HEK293T (cell line): Measurements from ENCODE around the gene INHBE.
A peak's percentile ranks its signal among the peaks of the same experiment; 100 is the strongest.

Experiments
- ARNT ChIP-seq: fragments of 450-650 bp; IDR thresholded peaks from 2 replicates; pipeline ENCODE4 v1.6.1; 2017; ENCODE audit warnings: mild to moderate bottlenecking
- BHLHE40 ChIP-seq: fragments of 450-650 bp; IDR thresholded peaks from 2 replicates; pipeline ENCODE4 v1.6.1; 2016; ENCODE audit warnings: mild to moderate bottlenecking, moderate library complexity, borderline replicate concordance
- ELF4 ChIP-seq: fragments of 450-650 bp; IDR thresholded peaks from 2 replicates; pipeline ENCODE4 v1.6.1; 2017; ENCODE audit warnings: antibody characterized with exemption
- FOXA1 ChIP-seq: fragments of 450-650 bp; IDR thresholded peaks from 2 replicates; pipeline ENCODE4 v1.6.1; 2016; ENCODE audit warnings: mild to moderate bottlenecking
- FOXM1 ChIP-seq: fragments of 450-650 bp; IDR thresholded peaks from 2 replicates; pipeline ENCODE4 v1.6.1; 2017; ENCODE audit warnings: mild to moderate bottlenecking, borderline replicate concordance
- HDGF ChIP-seq: fragments of 450-650 bp; IDR thresholded peaks from 2 replicates; pipeline ENCODE4 v1.6.1; 2017; ENCODE audit warnings: antibody characterized with exemption, borderline replicate concordance
- NFRKB ChIP-seq: fragments of 450-650 bp; IDR thresholded peaks from 2 replicates; pipeline ENCODE4 v1.6.1; 2016; ENCODE audit warnings: mild to moderate bottlenecking, moderate library complexity
- SP1 ChIP-seq: fragments of 450-650 bp; IDR thresholded peaks from 2 replicates; pipeline ENCODE4 v1.6.1; 2017
- SUZ12 ChIP-seq: fragments of 450-650 bp; IDR thresholded peaks from 2 replicates; pipeline ENCODE4 v1.6.1; 2016; ENCODE audit warnings: mild to moderate bottlenecking
- TARDBP ChIP-seq: fragments of 450-650 bp; IDR thresholded peaks from 2 replicates; pipeline ENCODE4 v1.6.1; 2016
- ZNF384 ChIP-seq: fragments of 450-650 bp; IDR thresholded peaks from 2 replicates; pipeline ENCODE4 v1.6.1; 2016

DNA sequence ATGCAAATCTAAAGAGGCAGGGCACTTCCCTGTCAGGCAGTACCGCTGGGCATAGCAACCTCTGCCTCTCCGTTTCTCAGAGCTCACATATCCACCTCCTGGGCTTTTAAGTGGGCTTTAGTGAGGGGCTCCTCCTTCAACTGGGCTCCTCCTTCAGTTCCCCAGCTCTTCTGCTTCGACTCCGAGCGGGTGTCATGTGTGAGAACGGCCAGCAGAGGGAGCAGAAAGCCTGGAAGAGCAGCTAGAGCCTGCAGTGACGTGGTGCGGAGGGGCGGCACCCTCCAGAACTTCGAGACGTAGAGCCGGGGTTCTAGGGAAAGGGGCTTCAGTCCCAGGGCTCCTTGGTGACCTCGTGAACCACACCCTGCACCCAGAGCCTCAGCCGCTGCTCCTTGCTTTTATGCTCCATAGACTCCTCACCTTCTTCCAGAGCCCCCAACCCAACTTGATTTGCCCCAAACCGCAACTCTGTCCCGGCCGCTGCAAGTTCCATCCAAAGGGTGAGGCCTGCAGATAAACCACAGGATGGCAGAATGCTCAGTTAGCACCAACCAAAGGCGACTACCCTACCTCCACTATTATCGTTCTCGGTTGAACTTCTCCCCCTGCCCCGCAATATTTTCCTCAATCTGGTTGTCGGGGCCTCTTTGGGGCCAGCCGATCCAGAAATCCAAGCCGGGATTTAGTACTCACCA, 4.1 kb downstream of the INHBE start:
- TF ChIP-seq BHLHE40 (no peak), TARDBP (no peak), ARNT (no peak), NFRKB (no peak), FOXA1 (no peak), ELF4 (no peak), SP1 (no peak), SUZ12 (no peak), FOXM1 (0 out of 2 replicates have a peak, but pooled peaks have one; percentile 46), HDGF (no peak), ZNF384 (no peak)
